ENCODE data around the gene AP1G2.

Gene AP1G2

GRCh38 chr14:23547924-23548323, 19.7 kb downstream of the AP1G2 start:
- Histone ChIP-seq H3K4me3 (ENCODE audit: severe bottlenecking) (no peak overlapping the region), H3K27ac (ENCODE audit: poor library complexity, severe bottlenecking) (no peak overlapping the region), H3K27me3 (ENCODE audit: insufficient read depth, poor library complexity, severe bottlenecking) (peaks cover 5% of the 10 kb centered on the region), H3K9me3 (ENCODE audit: severe bottlenecking) (no peaks in the 10 kb centered on the region), H3K36me3 (ENCODE audit: low read depth) (no peaks in the 10 kb centered on the region), H3K4me1 (ENCODE audit: insufficient read depth, poor library complexity, severe bottlenecking) (no peaks in the 10 kb centered on the region)
- no peak for ATAC-seq (ENCODE audit: low read depth)
- DNase-seq (ENCODE audit: low spot score), result no peak
- no peak for TF ChIP-seq CTCF (IDR thresholded peaks at IDR 0.05; ENCODE audit: poor library complexity, severe bottlenecking)

- ATAC-seq (ENCODE audit: low read depth) (no peak), DNase-seq (ENCODE audit: low spot score) (no peak)
- TF ChIP-seq CTCF (IDR thresholded peaks at IDR 0.05; ENCODE audit: poor library complexity, severe bottlenecking), result no peak
- no peaks in the 10 kb centered on the region for H3K9me3 ChIP-seq (ENCODE audit: severe bottlenecking)
- peaks cover 5% of the 10 kb centered on the region for H3K27me3 ChIP-seq (ENCODE audit: insufficient read depth, poor library complexity, severe bottlenecking)
- no peaks in the 10 kb centered on the region for H3K4me1 ChIP-seq (ENCODE audit: insufficient read depth, poor library complexity, severe bottlenecking)
- H3K36me3 ChIP-seq (ENCODE audit: low read depth), result no peaks in the 10 kb centered on the region
- no peak overlapping the region for H3K4me3 ChIP-seq (ENCODE audit: severe bottlenecking)
- H3K27ac ChIP-seq (ENCODE audit: poor library complexity, severe bottlenecking), result no peak overlapping the region
Observed at GRCh38 chr14:23546450-23547035, 21.0 kb downstream of the AP1G2 start.

GRCh38 chr14:23545740-23546365, 21.7 kb downstream of the AP1G2 start:
- no peak for DNase-seq (ENCODE audit: low spot score)
- no peaks in the 10 kb centered on the region for H3K9me3 ChIP-seq (ENCODE audit: severe bottlenecking)
- no peak overlapping the region for H3K27ac ChIP-seq (ENCODE audit: poor library complexity, severe bottlenecking)
- ATAC-seq (ENCODE audit: low read depth), result no peak
- no peak for TF ChIP-seq CTCF (IDR thresholded peaks at IDR 0.05; ENCODE audit: poor library complexity, severe bottlenecking)
- no peaks in the 10 kb centered on the region for H3K36me3 ChIP-seq (ENCODE audit: low read depth)
- peaks cover 5% of the 10 kb centered on the region for H3K27me3 ChIP-seq (ENCODE audit: insufficient read depth, poor library complexity, severe bottlenecking)
- no peak overlapping the region for H3K4me3 ChIP-seq (ENCODE audit: severe bottlenecking)
- H3K4me1 ChIP-seq (ENCODE audit: insufficient read depth, poor library complexity, severe bottlenecking), result no peaks in the 10 kb centered on the region

- H3K9me3 ChIP-seq (ENCODE audit: severe bottlenecking), result no peaks in the 10 kb centered on the region
- H3K27ac ChIP-seq (ENCODE audit: poor library complexity, severe bottlenecking), result no peak overlapping the region
- H3K4me3 ChIP-seq (ENCODE audit: severe bottlenecking), result no peak overlapping the region
- DNase-seq (ENCODE audit: low spot score), result no peak
- no peak for ATAC-seq (ENCODE audit: low read depth)
- peaks cover under 1% of the 10 kb centered on the region for H3K27me3 ChIP-seq (ENCODE audit: insufficient read depth, poor library complexity, severe bottlenecking)
- TF ChIP-seq CTCF (IDR thresholded peaks at IDR 0.05; ENCODE audit: poor library complexity, severe bottlenecking), result no peak
- no peaks in the 10 kb centered on the region for H3K36me3 ChIP-seq (ENCODE audit: low read depth)
- no peaks in the 10 kb centered on the region for H3K4me1 ChIP-seq (ENCODE audit: insufficient read depth, poor library complexity, severe bottlenecking)
Observed at GRCh38 chr14:23544511-23545447, 22.8 kb downstream of the AP1G2 start.
